Right cardiac atrium (tissue), 5 donors: Measurements from ENCODE around the gene ROBO1. TPM values are rescaled to one million over a fixed set of nuclear protein-coding genes. Genes with fewer than 3 reads are reported as not detected.
A peak's percentile ranks its signal among the peaks of the same experiment; 100 is the strongest.

ENCODE experiments used
- ATAC-seq, 2 donors: fragments of 200-7000 bp; cut with Tn5 transposase; one replicate each; pipeline versions ENCODE4 v1.8.0 to v1.9.1; 2020; ENCODE audit warnings: moderate library complexity in 2 of 2, mild to moderate bottlenecking in 1 of 2
- DNase-seq, 3 donors: peaks; one replicate each; pipeline ENCODE4 v3.0.0-alpha.2; 2020
- H3K27ac ChIP-seq: one replicate; pipeline ENCODE4 v1.5.1; 2013; ENCODE audit warnings: mild to moderate bottlenecking, low read length, control low read depth, moderate library complexity
- H3K27me3 ChIP-seq: one replicate; pipeline ENCODE4 v1.6.1; 2013; ENCODE audit not compliant: control insufficient read depth, insufficient read depth
- H3K4me1 ChIP-seq: one replicate; pipeline ENCODE4 v1.6.1; 2013; ENCODE audit warnings: low read length; ENCODE audit not compliant: control insufficient read depth, insufficient read depth
- H3K4me3 ChIP-seq: one replicate; pipeline ENCODE4 v1.5.1; 2013; ENCODE audit warnings: low read length, control low read depth
- H3K9me3 ChIP-seq: one replicate; pipeline ENCODE4 v1.6.1; 2013; ENCODE audit warnings: low read length; ENCODE audit not compliant: control insufficient read depth
- WGBS: extraction: QIAGEN DNeasy Blood & Tissue Kit; methylation state at CpG from one replicate; pipeline ENCODE4 v1.1.7; 2013; 5-methylcytosine and 5-hydroxymethylcytosine counted together
- intact Hi-C, 4 donors: fragments of 100-400 bp; cut with DNase I; formaldehyde crosslinking; loops; one replicate each; pipeline versions ENCODE4 v1.11.0 to v1.14.0; 2022 to 2023
- polyA plus RNA-seq: library from polyadenylated mRNA; stranded (reverse); fragments of 200-250 nt; gene quantifications from one replicate; pipeline ENCODE4 v1.2.3, GENCODE V29; 2013
- total RNA-seq, 4 donors: library from RNA; stranded (reverse); fragmentation: NEBNext Ultra II Directional; extraction: Animal tissue kit (Norgen Biotek cat#: 25700); gene quantifications; one replicate each; pipeline ENCODE4 v1.2.1, GENCODE V29; 2021
- donor health status: healthy with polysubstance abuse.
- donor health status: DM: no; HTN: yes; CAD: no.
- donor health status: DM: no; HTN: no; CAD: no.
- donor health status: DM: no; HTN: yes; CAD: no; lungs with severe emphysema.
- donor health status: DM: yes; HTN: yes; CAD: no.

ROBO1 gene
- total and polyA plus RNA-seq, 5 donors = 5.5 to 16.2 (median 13.5) TPM

- Histone ChIP-seq H3K4me1 (peaks cover 1% of the 10 kb centered on the region), H3K4me3 (no peak overlapping the region), H3K27me3 (no peaks in the 10 kb centered on the region), H3K9me3 (no peaks in the 10 kb centered on the region), H3K27ac (no peak overlapping the region)
- DNase-seq (no peak), ATAC-seq (no peak)
- intact Hi-C loops = no loop called here
- WGBS = 59% methylated on average over 4 of the region's 4 CpGs
These were observed 892.4 kb downstream of the ROBO1 start for GRCh38 chr3:78875436-78875835.

- DNase-seq = no peak
- ATAC-seq = no peak
- peaks cover 1% of the 10 kb centered on the region for H3K4me1 ChIP-seq
- no peaks in the 10 kb centered on the region for H3K9me3 ChIP-seq
- H3K27ac ChIP-seq = no peak overlapping the region
- intact Hi-C loops = no loop called here
- H3K4me3 ChIP-seq = no peak overlapping the region
- WGBS = 95% methylated on average over 2 of the region's 2 CpGs
- no peaks in the 10 kb centered on the region for H3K27me3 ChIP-seq
These were observed 894.2 kb downstream of the ROBO1 start for GRCh38 chr3:78873641-78874040.

- WGBS = 19% methylated on average over 3 of the region's 3 CpGs
- H3K4me3 ChIP-seq = no peak overlapping the region
- H3K27ac ChIP-seq = no peak overlapping the region
- intact Hi-C loops = no loop called here
- H3K9me3 ChIP-seq = no peaks in the 10 kb centered on the region
- H3K4me1 ChIP-seq = peaks cover 1% of the 10 kb centered on the region
- peak in 1 of 3 donors; percentile 15 for DNase-seq
- H3K27me3 ChIP-seq = no peaks in the 10 kb centered on the region
- peak; percentile 68 to 97 for ATAC-seq
These were observed 895.6 kb downstream of the ROBO1 start for GRCh38 chr3:78872195-78872594.

- intact Hi-C loops = no loop called here
- DNase-seq (no peak), ATAC-seq (no peak)
- Histone ChIP-seq H3K27me3 (no peaks in the 10 kb centered on the region), H3K4me3 (no peak overlapping the region), H3K9me3 (no peaks in the 10 kb centered on the region), H3K27ac (no peak overlapping the region), H3K4me1 (peaks cover 1% of the 10 kb centered on the region)
- 93% methylated on average over 4 of the region's 4 CpGs for WGBS
These were observed 896.8 kb downstream of the ROBO1 start for GRCh38 chr3:78871048-78871447.

GRCh38 chr3:78870484-78870883, 897.3 kb downstream of the ROBO1 start:
- DNase-seq (no peak), ATAC-seq (no peak)
- no peaks in the 10 kb centered on the region for H3K27me3 ChIP-seq
- no peak overlapping the region for H3K27ac ChIP-seq
- WGBS = 87% methylated on average over 3 of the region's 3 CpGs
- intact Hi-C loops = no loop called here
- no peaks in the 10 kb centered on the region for H3K9me3 ChIP-seq
- peaks cover 1% of the 10 kb centered on the region for H3K4me1 ChIP-seq
- no peak overlapping the region for H3K4me3 ChIP-seq

- 90% methylated on average over 1 of the region's 1 CpG for whole genome bisulfite sequencing
- DNase-seq = no peak
- no peak for ATAC-seq
- no peaks in the 10 kb centered on the region for H3K27me3 ChIP-seq
- no peak overlapping the region for H3K27ac ChIP-seq
- intact Hi-C loops = no loop called here
- H3K4me3 ChIP-seq = no peak overlapping the region
- no peaks in the 10 kb centered on the region for H3K9me3 ChIP-seq
- H3K4me1 ChIP-seq = peaks cover 1% of the 10 kb centered on the region
These were observed 899.2 kb downstream of the ROBO1 start for GRCh38 chr3:78868570-78868969.

GRCh38 chr3:78867409-78868372, 900.1 kb downstream of the ROBO1 start:
- ATAC-seq (no peak), DNase-seq (no peak)
- Histone ChIP-seq H3K9me3 (no peaks in the 10 kb centered on the region), H3K27me3 (no peaks in the 10 kb centered on the region), H3K4me3 (no peak overlapping the region), H3K27ac (no peak overlapping the region), H3K4me1 (peaks cover 1% of the 10 kb centered on the region)
- intact Hi-C loops = no loop called here
- 42% methylated on average over 7 of the region's 7 CpGs for WGBS

GRCh38 chr3:78863306-78864203, 904.2 kb downstream of the ROBO1 start:
- H3K4me3 ChIP-seq = no peak overlapping the region
- intact Hi-C loops = no loop called here
- H3K4me1 ChIP-seq = no peaks in the 10 kb centered on the region
- no peaks in the 10 kb centered on the region for H3K27me3 ChIP-seq
- H3K27ac ChIP-seq = no peak overlapping the region
- no peaks in the 10 kb centered on the region for H3K9me3 ChIP-seq
- DNase-seq (no peak), ATAC-seq (no peak)
- WGBS = 74% methylated on average over 5 of the region's 5 CpGs

- intact Hi-C loops = no loop called here
- H3K4me1 ChIP-seq = no peaks in the 10 kb centered on the region
- WGBS = 92% methylated on average over 4 of the region's 4 CpGs
These were observed 906.6 kb downstream of the ROBO1 start for GRCh38 chr3:78861156-78861555.

GRCh38 chr3:78860567-78860966, 907.2 kb downstream of the ROBO1 start:
- Histone ChIP-seq H3K4me1 (no peaks in the 10 kb centered on the region), H3K27ac (no peak overlapping the region), H3K4me3 (no peak overlapping the region), H3K27me3 (no peaks in the 10 kb centered on the region), H3K9me3 (no peaks in the 10 kb centered on the region)
- WGBS = 96% methylated on average over 4 of the region's 4 CpGs
- DNase-seq = no peak
- no peak for ATAC-seq
- intact Hi-C loops = no loop called here

More at GRCh38 chr3:78861156-78861555, 906.6 kb downstream of the ROBO1 start:
- Histone ChIP-seq H3K9me3 (no peaks in the 10 kb centered on the region), H3K27me3 (no peaks in the 10 kb centered on the region), H3K4me3 (no peak overlapping the region), H3K27ac (no peak overlapping the region)
- ATAC-seq = no peak
- no peak for DNase-seq

- intact Hi-C loops = no loop called here
- no peak overlapping the region for H3K27ac ChIP-seq
- 83% methylated on average over 4 of the region's 4 CpGs for WGBS
- no peak overlapping the region for H3K4me3 ChIP-seq
- no peaks in the 10 kb centered on the region for H3K4me1 ChIP-seq
- H3K9me3 ChIP-seq = no peaks in the 10 kb centered on the region
- H3K27me3 ChIP-seq = no peaks in the 10 kb centered on the region
- ATAC-seq (no peak), DNase-seq (no peak)
These were observed 908.9 kb downstream of the ROBO1 start for GRCh38 chr3:78858910-78859309.
